K562 (cell line): ENCODE results near the gene HIVEP3. TPM values are rescaled to one million over a fixed set of nuclear protein-coding genes. Genes with fewer than 3 reads are reported as not detected.

Source experiments
- ATAC-seq: fragments of 200-7000 bp; cut with Tn5 transposase; 3 replicates; pipeline ENCODE4 v1.9.1; 2020; ENCODE audit warnings: moderate library complexity
- BruUV-seq: library from RNA; stranded (reverse); fragments of 400-500 nt; replicated peaks from 2 replicates; lab custom pipeline; 2021; lab: Mats Ljungman, UMichigan
- CTCF ChIA-PET: fragments of 300-600 bp; formaldehyde crosslinking; extraction: SDS; loops from one replicate; lab custom pipeline; 2021; ENCODE audit warnings: low intra/inter-chr PET ratio; lab: Yijun Ruan, JAX
- POLR2A ChIA-PET: fragments of 300-600, 350-650 bp; sonication (Branson Sonifier 250); formaldehyde crosslinking; extraction: SDS; loops from one replicate; lab custom pipeline; 2021; ENCODE audit warnings: antibody characterized with exemption, inconsistent platforms; lab: Yijun Ruan, JAX
- DNase-seq, 4 experiments: peaks; one replicate each; pipeline versions ENCODE4 v3.0.0 to v3.0.0-alpha.2; 2011 to 2018; ENCODE audit warnings: low spot score in 3 of 4, mixed read lengths in 3 of 4; ENCODE audit errors: extremely low read depth in 1 of 4
- FAIRE-seq: peaks from 2 replicates; lab custom pipeline; 2011; peaks lifted over from hg19 to GRCh38; lab: Jason Lieb, UNC
- H2AFZ ChIP-seq: 2 replicates; pipeline ENCODE4 v1.6.0; 2011; ENCODE audit warnings: low read depth, low read length, control low read depth, inconsistent platforms
- H3K27ac ChIP-seq: fragments of 200-600 bp; 3 replicates; pipeline ENCODE4 v1.8.0; 2011; ENCODE audit warnings: low read depth, mild to moderate bottlenecking, control low read depth, inconsistent platforms, low read length, moderate library complexity, mixed read lengths; ENCODE audit errors: extremely low read depth
- H3K27me3 ChIP-seq, 2 experiments: fragments of 300-600 bp in 1 of 2; 2 replicates in 1 of 2; 3 replicates in 1 of 2; pipeline versions ENCODE4 v1.6.0 to v1.8.0; 2011; ENCODE audit warnings: inconsistent platforms in 2 of 2, low read length in 2 of 2, mild to moderate bottlenecking in 1 of 2, mixed read lengths in 1 of 2, moderate library complexity in 1 of 2; ENCODE audit not compliant: control insufficient read depth in 2 of 2, insufficient read depth in 2 of 2
- H3K36me3 ChIP-seq: fragments of 300-600 bp; 3 replicates; pipeline ENCODE4 v1.8.0; 2011; ENCODE audit warnings: mild to moderate bottlenecking, low read length, inconsistent platforms; ENCODE audit not compliant: control insufficient read depth, insufficient read depth
- H3K4me1 ChIP-seq, 2 experiments: fragments of 200-600 bp in 1 of 2; replicated peaks in 1 of 2; 2 replicates in 1 of 2; 3 replicates in 1 of 2; pipeline versions ENCODE4 v1.5.1 to v1.8.0; 2011; ENCODE audit warnings: inconsistent platforms in 2 of 2, low read length in 2 of 2, mild to moderate bottlenecking in 1 of 2, mixed read lengths in 1 of 2, moderate library complexity in 1 of 2; ENCODE audit not compliant: control insufficient read depth in 2 of 2, insufficient read depth in 2 of 2
- H3K4me2 ChIP-seq: 2 replicates; pipeline ENCODE4 v1.6.1; 2011; ENCODE audit warnings: low read length, control low read depth, inconsistent platforms, mixed read lengths; ENCODE audit not compliant: insufficient read depth
- H3K4me3 ChIP-seq: fragments of 200-600 bp; sonication (generic), shearing (Covaris generic); 2 replicates; pipeline ENCODE4 v1.5.1; 2016; ENCODE audit warnings: control low read depth, inconsistent platforms
- H3K79me2 ChIP-seq: fragments of 200-600 bp; 3 replicates; pipeline ENCODE4 v1.8.0; 2011; ENCODE audit warnings: low read length, inconsistent platforms; ENCODE audit not compliant: control insufficient read depth, insufficient read depth
- H3K9ac ChIP-seq, 2 experiments: 2 replicates each; pipeline versions ENCODE4 v1.6.0 to v1.6.1; 2011; ENCODE audit warnings: low read depth in 2 of 2, low read length in 2 of 2, control low read depth in 1 of 2, inconsistent platforms in 1 of 2, mild to moderate bottlenecking in 1 of 2, mixed read lengths in 1 of 2; ENCODE audit not compliant: insufficient read depth in 1 of 2
- H3K9me1 ChIP-seq: one replicate; pipeline ENCODE4 v1.6.0; 2011; ENCODE audit warnings: inconsistent platforms, mild to moderate bottlenecking, low read length, moderate library complexity; ENCODE audit not compliant: control insufficient read depth, insufficient read depth
- H3K9me3 ChIP-seq: replicated peaks from 2 replicates; pipeline ENCODE4 v1.5.1; 2011; ENCODE audit warnings: low read depth, low read length, inconsistent platforms; ENCODE audit not compliant: control insufficient read depth, insufficient read depth
- H4K20me1 ChIP-seq: replicated peaks from 2 replicates; pipeline ENCODE4 v1.6.1; 2011; ENCODE audit warnings: low read length, inconsistent platforms, mixed read lengths; ENCODE audit not compliant: control insufficient read depth, insufficient read depth
- ARNT ChIP-seq, 2 experiments: fragments of 450-650 bp; IDR thresholded peaks; 2 replicates each; pipeline ENCODE4 v1.6.1; 2016; ENCODE audit warnings: mild to moderate bottlenecking in 1 of 2
- BCOR ChIP-seq: fragments of 450-650 bp; IDR thresholded peaks from 2 replicates; pipeline ENCODE4 v1.6.1; 2016
- ELF4 ChIP-seq: fragments of 450-650 bp; formaldehyde crosslinking; IDR thresholded peaks from 2 replicates; pipeline ENCODE4 v1.4.0; 2022; ENCODE audit warnings: missing genetic modification characterization
- KLF16 ChIP-seq: IDR thresholded peaks from 2 replicates; pipeline ENCODE4 v1.6.1; 2016; ENCODE audit warnings: antibody characterized with exemption
- MXI1 ChIP-seq: IDR thresholded peaks from 2 replicates; pipeline ENCODE4 v1.6.1; 2011; ENCODE audit warnings: low read depth, mild to moderate bottlenecking, improper control_type of control experiment, low read length
- PRPF4 ChIP-seq: fragments of 200-400 bp; formaldehyde crosslinking; IDR thresholded peaks from one replicate; pipeline ENCODE4 v1.6.1; 2017; ENCODE audit warnings: low read length, low read depth, mild to moderate bottlenecking; ENCODE audit not compliant: insufficient read depth, poor library complexity, severe bottlenecking
- RBM34 ChIP-seq: fragments of 200-400 bp; formaldehyde crosslinking; IDR thresholded peaks from 2 replicates; pipeline ENCODE4 v1.6.1; 2018; ENCODE audit warnings: low read length, borderline replicate concordance; ENCODE audit not compliant: insufficient read depth
- SMARCA5 ChIP-seq: fragments of 450-650 bp; IDR thresholded peaks from 2 replicates; pipeline ENCODE4 v1.6.1; 2016
- SP1 ChIP-seq: sonication (generic); formaldehyde crosslinking; IDR thresholded peaks from 2 replicates; pipeline ENCODE4 v1.8.1; 2022; ENCODE audit warnings: mild to moderate bottlenecking, missing genetic modification reagents
- TCF7L2 ChIP-seq: fragments of 150-350 bp; IDR thresholded peaks from 2 replicates; pipeline ENCODE4 v1.6.1; 2016; ENCODE audit warnings: low read depth, mild to moderate bottlenecking, low read length, moderate library complexity
- THAP7 ChIP-seq: fragments of 250-450 bp; sonication (Bioruptor Pico); IDR thresholded peaks from 2 replicates; pipeline ENCODE4 v1.5.0; 2021
- ZHX1 ChIP-seq: fragments of 150-350 bp; conservative IDR thresholded peaks from 2 replicates; pipeline ENCODE4 v1.6.1; 2014; ENCODE audit warnings: low read length
- ZNF316 ChIP-seq: fragments of 450-650 bp; IDR thresholded peaks from 2 replicates; pipeline ENCODE4 v1.6.1; 2016
- ZNF699 ChIP-seq: fragments of 250-450 bp; sonication (Bioruptor Pico); IDR thresholded peaks from 2 replicates; pipeline ENCODE4 v1.8.0; 2021; ENCODE audit warnings: mild to moderate bottlenecking, moderate library complexity; ENCODE audit not compliant: insufficient replicate concordance
- WGBS: fragments of 100-300 bp; shearing (Covaris generic); methylation state at CpG from one replicate; pipeline ENCODE4 v1.1.6; 2016; ENCODE audit warnings: low coverage, mixed read lengths; ENCODE audit not compliant: insufficient coverage; ENCODE audit errors: missing lambda C conversion rate; 5-methylcytosine and 5-hydroxymethylcytosine counted together
- in situ Hi-C: fragments of 300-500 bp; cut with MboI; formaldehyde crosslinking; loops from 4 replicates; pipeline ENCODE4 v1.15.0; 2018; ENCODE audit warnings: inconsistent platforms, mixed read lengths
- intact Hi-C: fragments of 100-400 bp; cut with micrococcal nuclease; formaldehyde crosslinking; loops from 2 replicates; pipeline ENCODE4 v1.14.2; 2022
- polyA plus RNA-seq, 8 experiments: library from polyadenylated mRNA; depleted of rRNA in 4 of 8; stranded (reverse) in 5 of 8; unstranded in 3 of 8; fragments of >200 nt; fragmentation: Nextera tagmentation in 2 of 8; fragmentation: Illumina TruSeq in 1 of 8; extraction: Ambion mirVana in 2 of 8; extraction: Trizol in 1 of 8; gene quantifications; 2 replicates each; pipeline versions ENCODE4 v1.2.1 to v1.2.3, GENCODE V29; 2011 to 2014; ENCODE audit warnings: inconsistent platforms in 1 of 8, missing spikeins in 1 of 8
- total RNA-seq, 7 experiments: library from RNA; depleted of rRNA in 6 of 7; stranded (reverse); fragments of >200 nt in 6 of 7; fragmentation: Illumina TruSeq in 2 of 7; extraction: Trizol in 2 of 7; gene quantifications; 2 replicates each; pipeline versions ENCODE4 v1.2.1 to v1.2.3, GENCODE V29; 2011 to 2021; ENCODE audit warnings: low replicate concordance in 1 of 7
- TF ChIP-seq, protein P1 (sequence below), 3 experiments: fragments of 200-800 bp in 1 of 3; sonication (Bioruptor generic) in 1 of 3; sonication (generic) in 1 of 3; formaldehyde crosslinking in 1 of 3; IDR thresholded peaks; 2 replicates each; pipeline versions ENCODE4 v1.6.1 to v1.8.0; 2016 to 2022; ENCODE audit warnings: mild to moderate bottlenecking in 2 of 3, missing compliant biosample characterization in 2 of 3, missing genetic modification characterization in 2 of 3, missing genetic modification reagents in 1 of 3

Gene HIVEP3
- total and polyA plus RNA-seq, 9 of the 15 experiments (the other 6 are each of a cell fraction or from before 2014, with no cell fraction given), result 0.09 to 0.58 (median 0.34) TPM; not detected in 1

GRCh38 chr1:41713141-41713540 lies 205.6 kb downstream of the HIVEP3 start:
- H3K27ac ChIP-seq, result no peak overlapping the region
- ChIA-PET CTCF (no interaction called here), POLR2A (interaction anchor here (0.9 to 1.2 kb wide), 2 partner anchors 10 to 16 kb away, joined by 3 to 4 read pairs; no protein-coding TSS in a partner anchor)
- no peak overlapping the region for H2AFZ ChIP-seq
- no peaks in the 10 kb centered on the region for H3K79me2 ChIP-seq
- H3K9me3 ChIP-seq, result no peaks in the 10 kb centered on the region
- no peak for ATAC-seq
- intact Hi-C loops, result no loop called here
- FAIRE-seq, result no peak
- H3K27me3 ChIP-seq, result peaks cover 10 to 61% of the 10 kb centered on the region in 2 experiments; a peak in 4 of 5 replicates
- no peaks in the 10 kb centered on the region; a peak in 1 of 5 replicates for H3K4me1 ChIP-seq
- H3K4me3 ChIP-seq, result no peak overlapping the region
- BruUV-seq, result no TSS peak
- WGBS, result 0% methylated on average over 5 of the region's 5 CpGs
- H3K9ac ChIP-seq, result no peak overlapping the region
- in situ Hi-C loops, result no loop called here
- H4K20me1 ChIP-seq, result peaks cover 5% of the 10 kb centered on the region
- no peaks in the 10 kb centered on the region for H3K36me3 ChIP-seq
- H3K9me1 ChIP-seq, result no peaks in the 10 kb centered on the region
- TF ChIP-seq THAP7, result no peak
- TF ChIP-seq ELF4, result no peak
- TF ChIP-seq ARNT (IDR thresholded peaks at IDR 0.05), result no peak
- TF ChIP-seq SP1 (CRISPR knock-in tag), result no peak
- TF ChIP-seq RBM34, result no peak
- TF ChIP-seq, protein P1, sequence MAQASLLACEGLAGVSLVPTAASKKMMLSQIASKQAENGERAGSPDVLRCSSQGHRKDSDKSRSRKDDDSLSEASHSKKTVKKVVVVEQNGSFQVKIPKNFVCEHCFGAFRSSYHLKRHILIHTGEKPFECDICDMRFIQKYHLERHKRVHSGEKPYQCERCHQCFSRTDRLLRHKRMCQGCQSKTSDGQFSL (CRISPR knock-in tag; IDR thresholded peaks at IDR 0.05), result no peak
- TF ChIP-seq, protein P1 (tag; IDR thresholded peaks at IDR 0.05), result no peak
- TF ChIP-seq MXI1, result no peak
- no peak for TF ChIP-seq TCF7L2
- no peak for TF ChIP-seq ZNF699 (CRISPR knock-in tag)
- no peak for TF ChIP-seq ZHX1
- no peak for TF ChIP-seq PRPF4
- no peak for TF ChIP-seq KLF16
- no peak for TF ChIP-seq SMARCA5
- no peak for TF ChIP-seq BCOR
- no peak for TF ChIP-seq ZNF316
- DNase-seq, result no peak
- H3K4me2 ChIP-seq, result no peak overlapping the region
